Ishikawa (cell line): ENCODE results near the gene SYNE1.

Experiments
- CEBPB ChIP-seq: IDR thresholded peaks from 2 replicates; pipeline ENCODE4 v1.6.1; 2012
- CREB1 ChIP-seq: IDR thresholded peaks from 2 replicates; pipeline ENCODE4 v1.6.1; 2012; ENCODE audit warnings: low read depth
- EGR1 ChIP-seq: IDR thresholded peaks from 2 replicates; pipeline ENCODE4 v1.6.1; 2012
- EP300 ChIP-seq: IDR thresholded peaks from 2 replicates; pipeline ENCODE4 v1.6.1; 2012; ENCODE audit warnings: borderline replicate concordance
- FOXM1 ChIP-seq: IDR thresholded peaks from 2 replicates; pipeline ENCODE4 v1.6.1; 2012; ENCODE audit warnings: low read depth, borderline replicate concordance
- MAX ChIP-seq: IDR thresholded peaks from 2 replicates; pipeline ENCODE4 v1.6.1; 2012
- NFIC ChIP-seq: IDR thresholded peaks from 2 replicates; pipeline ENCODE4 v1.6.1; 2012
- RAD21 ChIP-seq: IDR thresholded peaks from 2 replicates; pipeline ENCODE4 v1.6.1; 2012; ENCODE audit warnings: low read depth
- REST ChIP-seq: IDR thresholded peaks from 2 replicates; pipeline ENCODE4 v1.6.1; 2012; ENCODE audit warnings: low read depth, mild to moderate bottlenecking
- TAF1 ChIP-seq: IDR thresholded peaks from 2 replicates; pipeline ENCODE4 v1.6.1; 2012; ENCODE audit warnings: low read depth, mild to moderate bottlenecking
- TCF12 ChIP-seq: IDR thresholded peaks from 2 replicates; pipeline ENCODE4 v1.6.1; 2012; ENCODE audit warnings: low read depth
- TEAD4 ChIP-seq: IDR thresholded peaks from 2 replicates; pipeline ENCODE4 v1.6.1; 2012
- USF1 ChIP-seq: IDR thresholded peaks from 2 replicates; pipeline ENCODE4 v1.6.1; 2012
- YY1 ChIP-seq: IDR thresholded peaks from 2 replicates; pipeline ENCODE4 v1.6.1; 2012; ENCODE audit warnings: low read depth
- ZBTB7A ChIP-seq: IDR thresholded peaks from 2 replicates; pipeline ENCODE4 v1.6.1; 2012; ENCODE audit warnings: low read depth

SYNE1 gene

GRCh38 chr6:152531659-152532058 is 105.5 kb downstream of the SYNE1 start:
- TF ChIP-seq YY1 (no peak), NFIC (no peak), RAD21 (no peak), CEBPB (no peak), TAF1 (no peak), EP300 (no peak), EGR1 (no peak), MAX (no peak), FOXM1 (no peak), USF1 (no peak), REST (no peak)

- TF ChIP-seq CREB1: no peak
- no peak for TF ChIP-seq YY1
- no peak for TF ChIP-seq FOXM1
- TF ChIP-seq MAX: no peak
- no peak for TF ChIP-seq ZBTB7A
- no peak for TF ChIP-seq REST
- TF ChIP-seq RAD21: no peak
- no peak for TF ChIP-seq TEAD4
- TF ChIP-seq CEBPB: no peak
- TF ChIP-seq EGR1: no peak
- TF ChIP-seq TAF1: no peak
- no peak for TF ChIP-seq USF1
- no peak for TF ChIP-seq TCF12
- TF ChIP-seq NFIC: no peak
- TF ChIP-seq EP300: no peak
Observed at GRCh38 chr6:152529369-152529768, 107.8 kb downstream of the SYNE1 start.

- TF ChIP-seq RAD21: no peak
- TF ChIP-seq NFIC: no peak
- no peak for TF ChIP-seq CEBPB
- TF ChIP-seq MAX: no peak
- no peak for TF ChIP-seq YY1
- TF ChIP-seq CREB1: no peak
- no peak for TF ChIP-seq TCF12
- no peak for TF ChIP-seq EP300
- no peak for TF ChIP-seq USF1
Observed at GRCh38 chr6:152509916-152510315, 127.2 kb downstream of the SYNE1 start.

- TF ChIP-seq MAX (no peak), TAF1 (no peak), EP300 (no peak), CREB1 (no peak), YY1 (no peak), TEAD4 (no peak), USF1 (no peak), FOXM1 (no peak), NFIC (no peak), CEBPB (no peak), ZBTB7A (no peak), REST (no peak), TCF12 (no peak), EGR1 (no peak)
Observed at GRCh38 chr6:152508477-152508876, 128.7 kb downstream of the SYNE1 start.
